ENCODE measurements around the gene CCDC90B.
"Not testable (repeated sequence)": the region's sequence is repeated elsewhere in the genome, so short reads cannot be mapped to it uniquely, and the experiment has no call there.

The CCDC90B gene

DNA sequence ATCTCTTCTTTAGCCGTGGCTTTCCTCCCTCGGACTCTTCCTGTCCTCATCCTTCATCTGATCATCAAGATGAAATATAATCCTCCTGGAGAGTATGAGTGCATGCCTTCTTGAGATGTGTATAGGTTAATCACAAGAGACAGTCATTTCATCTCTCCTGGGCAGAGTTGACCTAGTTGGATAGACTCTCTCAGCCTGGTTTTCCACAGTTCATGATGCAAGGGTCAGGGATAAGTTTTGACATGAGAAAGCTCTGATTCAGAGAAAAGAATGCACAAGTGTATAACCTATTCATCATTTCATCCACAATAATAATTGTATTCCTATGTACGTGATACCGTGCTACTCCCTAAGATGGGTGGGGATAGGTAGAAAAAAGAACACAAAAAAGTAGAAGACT, 33.2 kb upstream of the CCDC90B start (continued):
- TF ChIP-seq MZF1 (tag by site-specific recombination; IDR thresholded peaks at IDR 0.05; ENCODE audit: borderline replicate concordance): no peak
- TF ChIP-seq KLF8 (tag by site-specific recombination; IDR thresholded peaks at IDR 0.05): no peak

DNA sequence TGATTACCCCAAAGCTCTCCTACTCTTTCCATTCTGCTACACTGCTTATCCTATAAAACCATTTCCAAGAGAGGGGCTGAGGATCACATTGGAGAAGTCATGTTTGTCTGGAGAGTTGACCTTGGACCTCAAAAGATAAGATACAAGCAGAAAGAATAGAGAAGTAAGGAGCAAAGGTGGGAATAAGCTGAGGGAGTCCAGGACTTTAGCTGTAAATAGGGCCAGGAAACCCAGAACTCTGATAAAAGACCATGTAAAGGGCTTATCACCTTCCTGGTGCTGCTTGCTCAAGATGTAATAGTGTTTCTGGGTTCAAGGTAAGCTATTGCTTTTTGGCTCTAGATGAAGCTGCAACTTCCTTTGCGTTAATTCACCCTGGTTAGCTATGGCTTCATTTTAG, 32.8 kb upstream of the CCDC90B start:
- POLR2A ChIA-PET: no interaction called here
- Histone ChIP-seq H3K4me1 (ENCODE audit: control insufficient read depth, insufficient read depth, low read length) (no peaks in the 10 kb centered on the region), H3K36me3 (ENCODE audit: control insufficient read depth in 2 of 2, insufficient read depth in 1 of 2, low read length in 2 of 2) (no peaks in the 10 kb centered on the region), H3K27ac (ENCODE audit: extremely low read depth, low read depth, low read length) (no peak overlapping the region), H3K4me3 (ENCODE audit: low read depth, low read length) (no peak overlapping the region), H3K9me3 (ENCODE audit: control insufficient read depth, insufficient read depth, low read depth, low read length) (no peaks in the 10 kb centered on the region)
- TF ChIP-seq YY1 (tag by site-specific recombination; IDR thresholded peaks at IDR 0.05): no peak
- CTCF ChIA-PET: interaction anchor here (1.1 kb wide), 1 partner anchor 497 kb away, joined by 4 read pairs; no protein-coding TSS in a partner anchor

DNA sequence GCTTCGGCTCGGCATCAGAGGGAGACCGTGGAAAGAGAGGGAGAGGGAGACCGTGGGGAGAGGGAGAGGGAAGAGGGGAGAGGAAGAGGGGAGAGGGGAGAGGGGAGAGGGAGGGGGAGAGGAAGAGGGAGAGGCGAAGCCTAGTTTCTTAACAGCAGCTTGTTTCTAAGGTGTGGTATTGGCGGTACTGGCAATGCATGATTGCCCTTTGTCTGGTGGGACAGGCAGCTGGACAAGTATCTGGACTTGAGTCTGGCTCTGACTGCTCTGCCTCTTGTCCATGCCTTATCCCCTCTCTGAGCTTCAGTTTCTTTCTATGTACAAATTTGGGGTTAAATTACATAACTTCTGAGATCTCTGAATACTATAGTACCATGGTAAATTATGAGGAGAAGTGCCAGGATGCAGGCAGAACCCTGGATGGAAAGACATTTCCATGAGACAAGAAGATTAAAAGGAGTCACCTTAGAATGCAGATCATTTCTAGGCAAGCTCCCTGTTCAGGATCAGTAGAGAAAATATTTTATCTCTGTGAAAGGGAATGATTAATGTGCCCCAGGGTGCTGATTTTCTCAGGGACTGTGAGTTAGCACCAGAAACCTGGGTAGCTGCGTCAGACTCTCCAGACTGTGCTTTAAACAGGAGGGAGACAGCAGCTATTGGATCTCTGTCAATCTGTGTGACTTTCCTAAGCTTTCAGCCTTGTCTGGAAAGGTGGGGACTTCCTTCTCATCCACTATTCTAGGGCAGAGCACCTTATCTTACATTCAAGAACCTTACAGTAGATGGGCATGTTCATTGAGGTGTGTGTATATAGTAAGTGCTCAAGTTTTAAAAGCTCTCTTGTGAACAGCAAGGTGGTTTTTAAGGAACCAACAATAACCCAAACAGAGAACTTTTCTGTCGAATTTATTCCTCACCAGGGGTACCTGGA, 31.9 kb upstream of the CCDC90B start:
- Histone ChIP-seq H3K36me3 (ENCODE audit: control insufficient read depth in 2 of 2, insufficient read depth in 1 of 2, low read length in 2 of 2) (no peaks in the 10 kb centered on the region), H3K4me3 (ENCODE audit: low read depth, low read length) (no peak overlapping the region), H3K9me3 (ENCODE audit: control insufficient read depth, insufficient read depth, low read depth, low read length) (no peaks in the 10 kb centered on the region), H3K27ac (ENCODE audit: extremely low read depth, low read depth, low read length) (no peak overlapping the region), H3K4me1 (ENCODE audit: control insufficient read depth, insufficient read depth, low read length) (no peaks in the 10 kb centered on the region)
- TF ChIP-seq GLI4 (tag by site-specific recombination; IDR thresholded peaks at IDR 0.05) (no peak), YY2 (tag by site-specific recombination; IDR thresholded peaks at IDR 0.05) (no peak), ZNF549 (tag by site-specific recombination; IDR thresholded peaks at IDR 0.05) (no peak), ZNF433 (tag by site-specific recombination; IDR thresholded peaks at IDR 0.05; ENCODE audit: low read depth) (no peak), FEZF1 (tag by site-specific recombination; IDR thresholded peaks at IDR 0.05) (no peak), ZNF610 (tag by site-specific recombination; IDR thresholded peaks at IDR 0.05; ENCODE audit: borderline replicate concordance) (no peak), ZNF324 (tag by site-specific recombination; IDR thresholded peaks at IDR 0.05) (no peak), ZNF335 (tag by site-specific recombination; conservative IDR thresholded peaks at IDR 0.05) (no peak)
- ChIA-PET POLR2A (no interaction called here), CTCF (interaction anchor here (0.6 kb wide), 1 partner anchor 631 kb away, joined by 7 read pairs; no protein-coding TSS in a partner anchor)

DNA sequence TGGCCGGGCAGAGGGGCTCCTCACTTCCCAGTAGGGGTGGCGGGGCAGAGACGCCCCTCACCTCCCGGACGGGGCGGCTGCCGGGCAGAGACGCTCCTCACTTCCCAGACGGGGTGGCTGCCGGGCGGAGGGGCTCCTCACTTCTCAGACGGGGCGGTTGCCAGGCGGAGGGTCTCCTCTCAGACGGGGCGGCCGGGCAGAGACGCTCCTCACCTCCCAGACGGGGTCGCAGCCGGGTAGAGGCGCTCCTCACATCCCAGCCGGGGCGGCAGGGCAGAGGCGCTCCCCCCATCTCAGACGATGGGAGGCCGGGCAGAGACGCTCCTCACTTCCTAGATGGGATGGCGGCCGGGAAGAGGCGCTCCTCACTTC, 30.7 kb upstream of the CCDC90B start:
- POLR2A ChIA-PET; H3K27ac ChIP-seq (ENCODE audit: extremely low read depth, low read depth, low read length); H3K36me3 ChIP-seq (ENCODE audit: control insufficient read depth in 2 of 2, insufficient read depth in 1 of 2, low read length in 2 of 2); CTCF ChIA-PET; H3K4me1 ChIP-seq (ENCODE audit: control insufficient read depth, insufficient read depth, low read length); H3K4me3 ChIP-seq (ENCODE audit: low read depth, low read length); H3K9me3 ChIP-seq (ENCODE audit: control insufficient read depth, insufficient read depth, low read depth, low read length): not testable (repeated sequence)

DNA sequence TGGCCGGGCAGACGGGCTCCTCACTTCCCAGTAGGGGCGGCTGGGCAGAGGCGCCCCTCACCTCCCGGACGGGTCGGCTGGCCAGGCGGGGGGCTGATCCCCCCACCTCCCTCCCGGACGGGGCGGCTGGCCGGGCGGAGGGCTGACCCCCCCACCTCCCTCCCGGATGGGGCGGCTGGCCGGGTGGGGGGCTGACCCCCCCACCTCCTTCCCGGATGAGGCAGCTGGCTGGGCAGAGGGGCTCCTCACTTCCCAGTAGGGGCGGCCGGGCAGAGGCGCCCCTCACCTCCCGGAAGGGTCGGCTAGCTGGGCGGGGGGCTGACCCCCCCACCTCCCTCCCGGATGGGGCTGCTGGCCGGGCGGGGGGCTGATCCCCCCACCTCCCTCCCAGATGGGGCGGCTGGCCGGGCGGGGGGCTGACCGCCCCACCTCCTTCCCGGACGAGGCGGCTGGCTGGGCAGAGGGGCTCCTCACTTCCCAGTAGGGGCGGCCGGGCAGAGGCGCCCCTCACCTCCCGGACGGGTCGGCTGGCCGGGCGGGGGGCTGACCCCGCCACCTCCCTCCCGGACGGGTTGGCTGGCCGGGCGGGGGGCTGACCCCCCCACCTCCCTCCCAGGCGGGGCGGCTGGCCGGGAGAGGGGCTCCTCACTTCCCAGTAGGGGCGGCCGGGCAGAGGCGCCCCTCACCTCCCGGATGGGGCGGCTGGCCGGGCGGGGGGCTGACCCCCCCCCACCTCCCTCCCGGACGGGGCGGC, 30.2 kb upstream of the CCDC90B start:
- H3K36me3 ChIP-seq (ENCODE audit: control insufficient read depth in 2 of 2, insufficient read depth in 1 of 2, low read length in 2 of 2); POLR2A ChIA-PET; H3K9me3 ChIP-seq (ENCODE audit: control insufficient read depth, insufficient read depth, low read depth, low read length); CTCF ChIA-PET; H3K4me1 ChIP-seq (ENCODE audit: control insufficient read depth, insufficient read depth, low read length); H3K27ac ChIP-seq (ENCODE audit: extremely low read depth, low read depth, low read length); H3K4me3 ChIP-seq (ENCODE audit: low read depth, low read length): not testable (repeated sequence)

DNA sequence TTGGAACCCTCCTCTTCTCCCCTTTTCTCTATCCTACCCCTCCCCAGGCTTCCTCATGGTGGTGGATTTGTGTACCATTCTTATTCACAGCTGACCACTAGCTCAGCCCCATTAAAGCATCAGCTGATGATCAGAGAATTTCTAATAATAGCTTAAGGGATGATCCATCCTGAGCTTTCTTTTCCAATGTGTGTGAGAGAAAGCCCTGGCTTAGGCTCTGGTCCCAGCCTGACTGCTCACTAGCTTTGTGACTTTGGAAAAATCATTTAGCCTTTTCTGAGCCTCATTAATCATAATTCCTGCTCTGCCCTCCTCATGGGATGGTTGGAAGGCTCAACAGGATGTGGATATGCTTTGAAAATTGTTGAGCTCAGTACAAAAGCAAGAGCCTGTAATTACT, 26.3 kb upstream of the CCDC90B start:
- H3K27ac ChIP-seq (ENCODE audit: extremely low read depth, low read depth, low read length): no peak overlapping the region
- CTCF ChIA-PET: interaction anchor here (0.6 to 1.6 kb wide), 2 partner anchors 20 to 366 kb away, joined by 3 to 4 read pairs; no protein-coding TSS in a partner anchor
- POLR2A ChIA-PET: no interaction called here

More for the DNA sequence above, 26.3 kb upstream of the CCDC90B start:
- TF ChIP-seq ZNF610 (tag by site-specific recombination; IDR thresholded peaks at IDR 0.05; ENCODE audit: borderline replicate concordance) (no peak), ZNF350 (tag by site-specific recombination; IDR thresholded peaks at IDR 0.05) (no peak), ZNF677 (tag by site-specific recombination; IDR thresholded peaks at IDR 0.05) (no peak), ZNF341 (tag by site-specific recombination; IDR thresholded peaks at IDR 0.05; ENCODE audit: low read depth) (no peak), ZNF791 (tag by site-specific recombination; IDR thresholded peaks at IDR 0.05) (no peak), ZNF561 (tag by site-specific recombination; IDR thresholded peaks at IDR 0.05; ENCODE audit: borderline replicate concordance) (no peak), YY2 (tag by site-specific recombination; IDR thresholded peaks at IDR 0.05) (no peak)
- TF ChIP-seq, protein P1, sequence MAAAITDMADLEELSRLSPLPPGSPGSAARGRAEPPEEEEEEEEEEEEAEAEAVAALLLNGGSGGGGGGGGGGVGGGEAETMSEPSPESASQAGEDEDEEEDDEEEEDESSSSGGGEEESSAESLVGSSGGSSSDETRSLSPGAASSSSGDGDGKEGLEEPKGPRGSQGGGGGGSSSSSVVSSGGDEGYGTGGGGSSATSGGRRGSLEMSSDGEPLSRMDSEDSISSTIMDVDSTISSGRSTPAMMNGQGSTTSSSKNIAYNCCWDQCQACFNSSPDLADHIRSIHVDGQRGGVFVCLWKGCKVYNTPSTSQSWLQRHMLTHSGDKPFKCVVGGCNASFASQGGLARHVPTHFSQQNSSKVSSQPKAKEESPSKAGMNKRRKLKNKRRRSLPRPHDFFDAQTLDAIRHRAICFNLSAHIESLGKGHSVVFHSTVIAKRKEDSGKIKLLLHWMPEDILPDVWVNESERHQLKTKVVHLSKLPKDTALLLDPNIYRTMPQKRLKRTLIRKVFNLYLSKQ (tag by site-specific recombination; IDR thresholded peaks at IDR 0.05; ENCODE audit: borderline replicate concordance): no peak
- Histone ChIP-seq H3K9me3 (ENCODE audit: control insufficient read depth, insufficient read depth, low read depth, low read length) (no peaks in the 10 kb centered on the region), H3K4me1 (ENCODE audit: control insufficient read depth, insufficient read depth, low read length) (no peaks in the 10 kb centered on the region), H3K36me3 (ENCODE audit: control insufficient read depth in 2 of 2, insufficient read depth in 1 of 2, low read length in 2 of 2) (no peaks in the 10 kb centered on the region), H3K4me3 (ENCODE audit: low read depth, low read length) (no peak overlapping the region)

Data from HEK293 (cell line).